NCI-H2081 treated with DMSO at 0.1 percent for 48 hours (cell line): ENCODE data around the gene AFAP1.

Experiments
- DNase-seq: peaks from one replicate; lab custom pipeline; 2025; lab: John Stamatoyannopoulos, UW

Gene AFAP1

GRCh38 chr4:7716010-7716721 lies 223.5 kb downstream of the AFAP1 start:
- no peak for DNase-seq

GRCh38 chr4:7715271-7716009 lies 224.2 kb downstream of the AFAP1 start:
- DNase-seq: no peak

GRCh38 chr4:7714738-7715137 lies 224.9 kb downstream of the AFAP1 start:
- no peak for DNase-seq

DNA sequence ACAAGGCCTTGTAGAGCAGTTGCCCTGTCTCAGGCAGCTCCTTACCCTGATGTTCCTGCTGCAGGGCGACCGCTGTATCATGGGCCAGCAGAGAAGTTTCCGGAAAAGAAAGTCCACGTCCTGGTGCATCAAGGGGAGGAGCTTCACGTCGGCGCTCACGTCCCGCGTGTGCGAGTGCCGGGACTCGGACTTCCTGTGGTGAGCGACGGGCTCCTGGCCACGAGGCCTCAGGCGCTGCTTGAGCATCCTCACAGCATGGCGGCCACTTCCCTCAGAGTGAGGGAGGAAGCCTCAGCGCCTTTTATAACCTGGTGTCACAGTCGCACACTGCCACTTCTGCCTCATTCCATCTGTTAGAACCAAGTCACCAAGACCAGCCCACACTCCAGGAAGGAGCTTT lies 225.5 kb downstream of the AFAP1 start:
- no peak for DNase-seq

- DNase-seq: no peak
Observed at GRCh38 chr4:7713757-7714156, 225.9 kb downstream of the AFAP1 start.

GRCh38 chr4:7712021-7712671 lies 227.5 kb downstream of the AFAP1 start:
- no peak for DNase-seq

DNA sequence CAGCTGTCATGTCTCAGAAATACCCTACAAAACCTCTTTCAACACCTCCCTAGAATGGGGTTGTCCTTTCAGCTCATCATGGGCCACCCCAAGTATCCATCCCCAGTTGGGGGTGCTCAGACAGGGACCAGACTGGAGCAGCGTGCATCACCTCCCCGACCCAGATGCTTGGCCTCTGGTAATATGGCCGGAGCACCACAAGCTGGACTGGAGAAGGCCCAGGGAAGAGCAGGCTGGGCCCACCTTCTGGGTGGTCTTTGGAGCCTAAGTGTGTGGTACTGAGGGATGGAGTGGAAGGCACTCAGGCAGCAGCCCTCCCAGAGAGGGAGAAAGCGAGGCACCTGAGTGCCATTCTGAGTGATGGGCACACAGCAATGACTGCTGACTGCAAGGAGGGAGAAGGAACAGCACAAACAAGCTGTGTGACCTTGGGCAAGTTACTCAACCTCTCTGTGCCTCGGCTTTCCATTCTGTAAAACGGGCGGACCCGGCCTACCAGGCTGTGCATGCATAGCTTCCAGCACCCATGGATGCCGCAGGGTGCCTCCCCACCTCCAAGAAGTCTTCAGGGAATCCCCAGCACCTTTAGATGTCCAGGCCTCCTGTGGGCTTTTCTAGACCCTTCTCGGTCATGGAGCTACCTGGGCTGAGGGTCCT lies 228.2 kb downstream of the AFAP1 start:
- no peak for DNase-seq

DNA sequence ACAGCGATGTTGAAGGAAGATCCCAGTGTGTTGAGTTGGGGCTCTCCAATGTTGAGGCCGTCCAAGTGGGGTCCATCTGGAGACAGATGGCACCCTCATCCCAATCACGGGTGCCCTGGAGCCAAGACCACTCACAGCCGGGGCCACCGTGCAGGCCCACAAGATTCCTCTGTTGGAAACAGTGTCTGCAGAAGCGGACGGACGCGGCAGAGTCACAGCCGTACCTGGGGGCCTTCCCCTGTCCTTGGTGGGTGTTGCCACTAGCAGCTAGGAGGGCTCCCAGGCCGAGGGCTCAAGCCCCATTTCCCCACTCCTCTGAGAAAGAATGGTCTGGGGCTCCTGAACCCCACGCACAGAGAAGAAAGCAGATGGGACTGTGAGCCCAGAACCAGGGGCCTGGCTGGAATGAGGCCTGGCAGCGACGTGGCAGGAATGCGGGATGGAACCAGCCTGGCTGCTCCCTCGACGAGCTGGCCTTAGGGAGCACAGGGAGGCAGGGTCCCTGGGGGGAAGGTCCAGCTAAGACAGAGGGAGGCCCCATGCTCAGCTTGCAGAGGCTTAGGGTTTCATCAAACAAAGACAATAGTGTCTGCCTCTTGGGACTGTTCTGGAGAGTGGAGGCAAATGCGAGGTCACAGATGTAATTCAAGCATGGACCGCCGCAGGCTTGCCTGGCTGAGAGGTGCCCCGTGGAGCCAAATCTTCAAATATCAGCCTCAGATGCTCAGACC lies 228.9 kb downstream of the AFAP1 start:
- DNase-seq: no peak

DNA sequence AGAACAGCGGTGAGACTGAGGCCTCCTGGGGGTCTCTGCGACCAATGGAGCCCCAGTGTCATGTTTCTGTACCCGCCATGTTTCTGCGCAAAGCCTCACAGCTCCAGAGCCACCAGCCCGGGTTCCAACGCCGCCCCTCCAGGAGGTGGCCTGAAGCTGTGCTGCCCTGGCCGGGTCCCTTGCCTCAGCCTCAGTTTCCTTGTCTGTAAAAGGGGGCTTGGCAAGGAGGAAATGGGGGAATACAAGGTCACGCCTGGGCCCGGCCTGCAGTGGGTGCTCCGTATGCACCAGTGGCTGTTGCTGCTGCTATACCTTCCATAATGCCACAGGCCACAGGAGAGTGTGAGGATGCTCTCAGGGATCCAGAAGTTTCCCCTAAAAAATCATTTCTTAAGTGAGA lies 229.5 kb downstream of the AFAP1 start:
- no peak for DNase-seq

GRCh38 chr4:7709431-7709830 lies 230.2 kb downstream of the AFAP1 start:
- no peak for DNase-seq

DNA sequence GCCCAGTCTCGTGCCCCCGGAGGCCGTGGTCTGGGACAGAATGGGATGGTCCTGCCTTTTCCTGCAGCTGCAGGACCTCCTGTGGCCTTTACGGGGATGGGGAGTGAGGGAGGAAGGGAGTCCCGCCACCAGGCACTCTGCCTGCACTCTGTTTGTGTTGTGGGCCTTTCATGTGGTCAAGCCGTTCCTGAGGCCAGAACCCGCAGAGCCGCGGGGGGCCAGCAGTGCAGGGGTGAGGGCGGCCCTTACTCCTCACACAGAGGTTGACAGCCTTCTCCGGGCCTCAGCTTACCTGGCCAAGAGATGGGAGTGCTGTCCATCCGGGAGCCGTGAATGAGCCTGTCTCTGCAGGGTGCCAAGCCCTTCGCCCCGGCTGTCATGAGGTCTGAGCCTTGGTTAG lies 230.7 kb downstream of the AFAP1 start:
- no peak for DNase-seq
